Subcutaneous abdominal adipose tissue (tissue), 5 donors: ENCODE data around the gene C22orf23.
A peak's percentile ranks its signal among the peaks of the same experiment; 100 is the strongest.
"Not testable (repeated sequence)": the region's sequence is repeated elsewhere in the genome, so short reads cannot be mapped to it uniquely, and the experiment has no call there.

Experiments used
- H3K27ac ChIP-seq: one replicate; pipeline ENCODE4 v1.7.0; 2013; ENCODE audit warnings: low read depth, mild to moderate bottlenecking, inconsistent platforms, low read length, moderate library complexity
- H3K27me3 ChIP-seq, 5 donors: one replicate each; pipeline ENCODE4 v1.7.0; 2013; ENCODE audit warnings: low read length in 5 of 5, inconsistent platforms in 1 of 5; ENCODE audit not compliant: control insufficient read depth in 5 of 5, insufficient read depth in 4 of 5
- H3K36me3 ChIP-seq, 5 donors: one replicate each; pipeline ENCODE4 v1.7.0; 2013; ENCODE audit warnings: low read length in 5 of 5; ENCODE audit not compliant: control insufficient read depth in 5 of 5, insufficient read depth in 5 of 5
- H3K4me1 ChIP-seq, 5 donors: one replicate each; pipeline ENCODE4 v1.7.0; 2013; ENCODE audit warnings: low read length in 5 of 5, mild to moderate bottlenecking in 3 of 5, moderate library complexity in 1 of 5; ENCODE audit not compliant: control insufficient read depth in 5 of 5, insufficient read depth in 5 of 5
- H3K4me3 ChIP-seq, 5 donors: one replicate each; pipeline ENCODE4 v1.7.0; 2013; ENCODE audit warnings: low read length in 5 of 5, low read depth in 1 of 5
- H3K9ac ChIP-seq, 5 donors: one replicate each; pipeline ENCODE4 v1.7.0; 2013; ENCODE audit warnings: low read length in 5 of 5, mild to moderate bottlenecking in 4 of 5, moderate library complexity in 3 of 5
- H3K9me3 ChIP-seq, 5 donors: one replicate each; pipeline ENCODE4 v1.7.0; 2013; ENCODE audit warnings: low read length in 5 of 5; ENCODE audit not compliant: control insufficient read depth in 5 of 5
- donor health status: healthy.
- donor health status: healthy.
- donor health status: healthy.
- donor health status: healthy.
- donor health status: healthy.

C22orf23 gene

GRCh38 chr22:37955825-37956397 lies 2.5 kb upstream of the C22orf23 start:
- H3K9ac ChIP-seq, H3K9me3 ChIP-seq, H3K4me3 ChIP-seq, H3K27ac ChIP-seq, H3K27me3 ChIP-seq: not testable (repeated sequence)
- Histone ChIP-seq H3K4me1 (peaks cover 2 to 26% (median 24%) of the 10 kb centered on the region in 5 donors), H3K36me3 (peaks cover 6 to 41% (median 38%) of the 10 kb centered on the region in 5 donors)

GRCh38 chr22:37954686-37955085 lies 1.3 kb upstream of the C22orf23 start:
- Histone ChIP-seq H3K4me1 (peaks cover 2 to 26% (median 24%) of the 10 kb centered on the region in 5 donors), H3K27ac (no peak overlapping the region), H3K36me3 (peaks cover 6 to 30% (median 30%) of the 10 kb centered on the region in 5 donors), H3K4me3 (peak overlapping the region; percentile 81 to 97 (median 96)), H3K9me3 (no peaks in the 10 kb centered on the region), H3K27me3 (no peaks in the 10 kb centered on the region), H3K9ac (peak overlapping the region in 3 of 5 donors; percentile 58 to 99 (median 97))

GRCh38 chr22:37953062-37953436 lies 352 bp downstream of the C22orf23 start:
- Histone ChIP-seq H3K4me1 (peaks cover 2 to 26% (median 24%) of the 10 kb centered on the region in 5 donors), H3K27ac (no peak overlapping the region), H3K36me3 (peaks cover 6 to 16% (median 15%) of the 10 kb centered on the region in 5 donors), H3K9me3 (no peaks in the 10 kb centered on the region), H3K9ac (peak overlapping the region in 4 of 5 donors; percentile 97 to 99 (median 98)), H3K4me3 (peak overlapping the region; percentile 81 to 97 (median 96)), H3K27me3 (no peaks in the 10 kb centered on the region)

- peaks cover 3 to 12% (median 11%) of the 10 kb centered on the region in 5 donors for H3K36me3 ChIP-seq
- peak overlapping the region in 3 of 5 donors; percentile 97 to 99 (median 98) for H3K9ac ChIP-seq
- not testable (repeated sequence) for H3K27me3 ChIP-seq, H3K27ac ChIP-seq, H3K9me3 ChIP-seq
- H3K4me1 ChIP-seq: peaks cover 2 to 26% (median 24%) of the 10 kb centered on the region in 5 donors
- H3K4me3 ChIP-seq: peak overlapping the region; percentile 81 to 97 (median 96)
Observed at GRCh38 chr22:37952629-37953028, 772 bp downstream of the C22orf23 start.

- Histone ChIP-seq H3K4me1 (peaks cover 2 to 26% (median 24%) of the 10 kb centered on the region in 5 donors), H3K9me3 (no peaks in the 10 kb centered on the region), H3K27ac (no peak overlapping the region), H3K4me3 (no peak overlapping the region), H3K27me3 (no peaks in the 10 kb centered on the region), H3K36me3 (no peaks in the 10 kb centered on the region), H3K9ac (no peak overlapping the region)
Observed at GRCh38 chr22:37951305-37951704, 2.1 kb downstream of the C22orf23 start.

- not testable (repeated sequence) for H3K9ac ChIP-seq, H3K27me3 ChIP-seq, H3K4me3 ChIP-seq, H3K4me1 ChIP-seq, H3K27ac ChIP-seq, H3K9me3 ChIP-seq
- H3K36me3 ChIP-seq: peaks cover 0 to 13% (median 7%) of the 10 kb centered on the region in 5 donors
Observed at GRCh38 chr22:37947142-37947795, 6.1 kb downstream of the C22orf23 start.

- not testable (repeated sequence) for H3K4me3 ChIP-seq, H3K9ac ChIP-seq, H3K27me3 ChIP-seq, H3K9me3 ChIP-seq, H3K4me1 ChIP-seq, H3K27ac ChIP-seq
- H3K36me3 ChIP-seq: peaks cover 0 to 37% (median 27%) of the 10 kb centered on the region in 5 donors
Observed at GRCh38 chr22:37944423-37944822, 9.0 kb downstream of the C22orf23 start.

- Histone ChIP-seq H3K4me3 (no peak overlapping the region), H3K9me3 (no peaks in the 10 kb centered on the region), H3K27ac (no peak overlapping the region), H3K36me3 (peaks cover 0 to 42% (median 29%) of the 10 kb centered on the region in 5 donors), H3K9ac (no peak overlapping the region), H3K27me3 (no peaks in the 10 kb centered on the region), H3K4me1 (peaks cover 0 to 9% (median 7%) of the 10 kb centered on the region in 5 donors)
Observed at GRCh38 chr22:37943825-37944198, 9.6 kb downstream of the C22orf23 start.

- Histone ChIP-seq H3K4me3 (no peak overlapping the region), H3K9me3 (no peaks in the 10 kb centered on the region), H3K36me3 (peaks cover 0 to 42% (median 29%) of the 10 kb centered on the region in 5 donors), H3K27me3 (no peaks in the 10 kb centered on the region), H3K9ac (no peak overlapping the region), H3K27ac (no peak overlapping the region), H3K4me1 (peaks cover 0 to 9% (median 7%) of the 10 kb centered on the region in 5 donors)
Observed at GRCh38 chr22:37943136-37943824, 10.1 kb downstream of the C22orf23 start.

- H3K4me3 ChIP-seq: no peak overlapping the region
- no peak overlapping the region for H3K27ac ChIP-seq
- peaks cover 0 to 51% (median 37%) of the 10 kb centered on the region in 5 donors for H3K36me3 ChIP-seq
- peaks cover 0 to 9% (median 7%) of the 10 kb centered on the region in 5 donors for H3K4me1 ChIP-seq
- no peaks in the 10 kb centered on the region for H3K9me3 ChIP-seq
- no peak overlapping the region for H3K9ac ChIP-seq
- H3K27me3 ChIP-seq: no peaks in the 10 kb centered on the region
Observed at GRCh38 chr22:37942133-37942532, 11.3 kb downstream of the C22orf23 start.
